Activated T-helper 2 cell treated with anti-CD3 and anti-CD28 coated beads, Interferon-gamma antibody, Interleukin-2, Interleukin-4, amounts not matched to agents 10 μg/mL and 5 μg/mL and 100 μg/mL, durations not matched to agents 14 hours and 24 hours and 36 hours (primary cell): ENCODE results near the gene FAM174C. TPM values are rescaled to one million over a fixed set of nuclear protein-coding genes. Genes with fewer than 3 reads are reported as not detected.
"Not testable (repeated sequence)": the region's sequence is repeated elsewhere in the genome, so short reads cannot be mapped to it uniquely, and the experiment has no call there.

Source experiments
- DNase-seq: peaks from one replicate; pipeline ENCODE4 v3.0.0; 2021; ENCODE audit warnings: low spot score
- H3K27ac Mint-ChIP-seq: one replicate; pipeline ENCODE4 v1.8.0; 2021; ENCODE audit warnings: mixed read lengths
- H3K27me3 Mint-ChIP-seq: one replicate; pipeline ENCODE4 v1.8.0; 2021; ENCODE audit warnings: low read depth, mixed read lengths
- H3K36me3 Mint-ChIP-seq: one replicate; pipeline ENCODE4 v1.8.0; 2021; ENCODE audit warnings: low read depth, mixed read lengths
- H3K4me1 Mint-ChIP-seq: one replicate; pipeline ENCODE4 v1.8.0; 2021; ENCODE audit warnings: low read depth, mixed read lengths
- H3K4me3 Mint-ChIP-seq: one replicate; pipeline ENCODE4 v1.8.0; 2021; ENCODE audit warnings: low read depth, mild to moderate bottlenecking, moderate library complexity, mixed read lengths
- H3K9me3 Mint-ChIP-seq: one replicate; pipeline ENCODE4 v1.8.0; 2021; ENCODE audit warnings: mixed read lengths
- intact Hi-C: fragments of 100-400 bp; cut with micrococcal nuclease; formaldehyde crosslinking; loops from one replicate; pipeline ENCODE4 v1.15.1; 2023
- total RNA-seq: library from RNA; stranded (reverse); gene quantifications from 2 replicates; pipeline ENCODE4 v1.2.3, GENCODE V29; 2022

FAM174C gene
- total RNA-seq, 1 donor from 2014 or later: 99.4 TPM

DNA sequence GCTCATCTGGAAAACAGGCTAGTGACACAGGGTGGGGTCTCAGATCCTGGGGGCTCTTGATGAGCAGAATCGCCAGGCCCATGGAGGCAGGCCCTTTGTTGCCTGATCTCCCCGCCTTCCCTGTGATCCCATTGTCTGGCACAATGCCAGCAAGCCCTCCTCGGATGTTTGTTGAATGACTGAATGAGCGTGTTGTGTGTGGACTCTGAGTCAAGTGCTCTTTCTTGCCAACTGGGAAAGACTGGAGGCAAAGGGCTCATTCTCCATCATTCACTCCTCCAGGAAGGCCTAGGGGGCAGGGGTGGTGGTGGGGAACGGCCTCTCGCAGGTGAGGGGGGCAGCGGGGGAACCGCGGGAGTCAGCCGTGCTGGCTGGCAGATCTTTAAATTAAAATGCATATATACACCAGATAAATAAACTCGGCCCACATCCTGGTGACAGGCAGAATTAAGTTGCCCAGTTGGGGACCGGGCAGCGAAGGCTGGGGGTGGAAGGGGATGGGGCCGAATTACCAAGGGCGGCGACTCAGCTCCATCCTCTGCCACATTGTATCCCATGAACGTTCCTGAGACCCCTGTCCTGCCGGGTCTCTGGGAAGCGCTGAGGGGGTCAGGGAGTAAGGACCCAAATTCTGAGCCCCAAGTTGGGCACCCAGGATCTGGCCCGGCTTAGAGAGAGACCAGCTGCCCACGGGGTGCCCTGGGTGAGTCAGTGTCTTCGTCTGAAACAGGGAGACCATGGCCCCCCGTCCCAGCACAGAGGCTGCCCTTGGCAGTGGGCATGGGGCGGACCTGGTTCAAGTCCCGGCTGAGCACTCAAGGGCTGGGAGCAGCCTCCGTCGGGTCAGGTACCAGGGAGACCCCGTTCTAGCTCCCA, 34.9 kb downstream of the FAM174C start:
- Mint-ChIP-seq H3K27ac (no peak overlapping the region), H3K4me1 (no peaks in the 10 kb centered on the region), H3K9me3 (no peaks in the 10 kb centered on the region), H3K27me3 (peaks cover 1% of the 10 kb centered on the region), H3K4me3 (no peak overlapping the region), H3K36me3 (no peaks in the 10 kb centered on the region)
- no peak for DNase-seq
- intact Hi-C loops: no loop called here

DNA sequence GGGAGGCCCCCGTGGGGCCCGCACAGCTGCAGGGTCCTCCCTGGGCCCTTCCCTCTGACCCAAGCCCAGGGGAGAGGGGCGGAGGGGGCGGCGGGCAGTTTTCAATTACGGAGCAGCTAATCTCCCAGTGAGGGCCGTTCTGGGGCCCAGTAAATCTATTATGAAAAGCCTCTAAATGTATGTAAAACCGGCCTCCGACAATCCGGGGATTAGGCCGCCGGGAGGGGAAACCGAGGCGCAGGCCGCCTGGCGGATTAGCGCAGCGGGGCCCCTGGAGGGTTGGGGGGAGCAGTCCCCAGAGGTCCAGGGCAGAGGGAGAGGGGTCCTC, 35.5 kb downstream of the FAM174C start:
- H3K4me3 Mint-ChIP-seq: no peak overlapping the region
- H3K27me3 Mint-ChIP-seq: peaks cover 1% of the 10 kb centered on the region
- intact Hi-C loops: no loop called here
- DNase-seq: no peak
- H3K27ac Mint-ChIP-seq: no peak overlapping the region
- no peaks in the 10 kb centered on the region for H3K36me3 Mint-ChIP-seq
- no peaks in the 10 kb centered on the region for H3K9me3 Mint-ChIP-seq
- no peaks in the 10 kb centered on the region for H3K4me1 Mint-ChIP-seq

DNA sequence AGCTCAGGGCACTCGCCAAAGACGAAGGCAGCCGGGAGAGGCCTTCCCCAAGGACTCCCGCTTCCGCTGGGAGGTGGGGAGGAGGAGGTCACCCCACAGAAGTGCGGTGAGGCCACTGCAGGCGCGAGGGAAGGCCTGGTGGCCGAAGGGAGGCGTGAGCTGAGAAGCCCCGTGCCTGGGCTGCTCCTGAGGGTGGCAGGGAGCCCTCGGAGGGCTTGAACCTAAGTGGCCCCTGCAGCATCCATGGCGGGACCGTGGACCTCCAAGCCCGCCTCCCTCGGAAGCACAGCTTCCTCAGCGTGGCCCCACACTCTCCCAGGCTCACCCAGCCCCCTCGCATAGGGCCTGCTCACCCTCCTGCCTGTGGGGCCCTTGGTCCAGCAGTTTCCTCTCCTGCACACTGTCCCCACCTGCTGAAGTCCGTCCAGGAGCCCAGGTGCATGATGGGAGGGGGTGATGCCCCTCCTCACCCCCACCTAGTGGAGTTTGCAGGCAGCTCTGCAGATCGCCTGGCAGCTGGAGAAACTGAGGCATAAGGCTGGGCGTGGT, 36.3 kb downstream of the FAM174C start:
- no peaks in the 10 kb centered on the region for H3K4me1 Mint-ChIP-seq
- no peaks in the 10 kb centered on the region for H3K9me3 Mint-ChIP-seq
- H3K27ac Mint-ChIP-seq: no peak overlapping the region
- DNase-seq: no peak
- H3K4me3 Mint-ChIP-seq: no peak overlapping the region
- H3K27me3 Mint-ChIP-seq: peaks cover 1% of the 10 kb centered on the region
- H3K36me3 Mint-ChIP-seq: no peaks in the 10 kb centered on the region
- intact Hi-C loops: no loop called here

DNA sequence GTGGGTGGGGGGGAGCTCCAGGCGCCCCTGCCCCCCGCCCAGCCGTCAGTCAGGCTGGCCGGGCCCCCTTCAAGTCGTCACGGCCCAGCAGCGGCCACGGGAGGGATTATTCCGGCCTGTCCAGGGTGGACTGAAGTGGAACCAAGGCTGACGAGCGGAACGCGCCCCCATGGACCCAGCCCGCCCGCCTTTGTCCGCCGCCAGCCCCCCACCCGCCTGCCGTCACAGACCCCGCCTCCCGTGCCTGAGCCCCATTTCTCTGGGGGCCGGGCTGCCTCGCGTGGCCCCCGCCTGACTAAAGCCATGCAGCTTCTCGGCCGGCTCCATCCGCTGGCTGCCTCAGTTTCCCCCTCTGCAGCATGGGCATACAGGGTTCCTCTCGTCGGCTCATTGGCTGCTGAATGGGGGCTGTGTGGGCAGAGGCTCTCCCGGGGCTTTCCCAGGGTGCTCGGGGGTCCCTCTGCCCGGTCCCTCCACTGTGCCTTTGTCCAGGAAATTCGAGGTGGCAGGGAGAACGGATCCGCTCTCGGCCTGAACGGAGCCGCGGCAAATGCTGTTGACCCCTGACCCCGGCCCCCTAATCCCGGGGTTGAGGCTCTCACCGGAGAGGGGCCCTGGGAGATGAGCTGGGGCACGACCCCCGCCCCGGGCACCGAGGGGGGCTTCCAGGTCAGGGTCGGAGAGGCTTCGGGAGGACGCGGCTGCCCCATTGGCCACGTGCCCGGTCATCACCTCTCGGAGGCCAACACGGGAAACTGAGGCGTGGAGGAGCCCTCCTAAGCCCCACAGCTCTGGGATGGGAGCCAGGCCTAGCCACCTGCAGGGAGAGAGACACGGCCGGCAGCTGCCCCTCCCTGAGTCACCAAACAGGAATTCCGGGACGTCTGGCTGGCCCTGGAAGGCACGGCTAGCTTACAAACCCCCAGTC, 37.7 kb downstream of the FAM174C start:
- no peaks in the 10 kb centered on the region for H3K36me3 Mint-ChIP-seq
- intact Hi-C loops: no loop called here
- H3K27ac Mint-ChIP-seq: no peak overlapping the region
- H3K27me3 Mint-ChIP-seq: peaks cover 10% of the 10 kb centered on the region
- H3K4me3 Mint-ChIP-seq: no peak overlapping the region
- no peak for DNase-seq
- H3K4me1 Mint-ChIP-seq: no peaks in the 10 kb centered on the region
- H3K9me3 Mint-ChIP-seq: no peaks in the 10 kb centered on the region

DNA sequence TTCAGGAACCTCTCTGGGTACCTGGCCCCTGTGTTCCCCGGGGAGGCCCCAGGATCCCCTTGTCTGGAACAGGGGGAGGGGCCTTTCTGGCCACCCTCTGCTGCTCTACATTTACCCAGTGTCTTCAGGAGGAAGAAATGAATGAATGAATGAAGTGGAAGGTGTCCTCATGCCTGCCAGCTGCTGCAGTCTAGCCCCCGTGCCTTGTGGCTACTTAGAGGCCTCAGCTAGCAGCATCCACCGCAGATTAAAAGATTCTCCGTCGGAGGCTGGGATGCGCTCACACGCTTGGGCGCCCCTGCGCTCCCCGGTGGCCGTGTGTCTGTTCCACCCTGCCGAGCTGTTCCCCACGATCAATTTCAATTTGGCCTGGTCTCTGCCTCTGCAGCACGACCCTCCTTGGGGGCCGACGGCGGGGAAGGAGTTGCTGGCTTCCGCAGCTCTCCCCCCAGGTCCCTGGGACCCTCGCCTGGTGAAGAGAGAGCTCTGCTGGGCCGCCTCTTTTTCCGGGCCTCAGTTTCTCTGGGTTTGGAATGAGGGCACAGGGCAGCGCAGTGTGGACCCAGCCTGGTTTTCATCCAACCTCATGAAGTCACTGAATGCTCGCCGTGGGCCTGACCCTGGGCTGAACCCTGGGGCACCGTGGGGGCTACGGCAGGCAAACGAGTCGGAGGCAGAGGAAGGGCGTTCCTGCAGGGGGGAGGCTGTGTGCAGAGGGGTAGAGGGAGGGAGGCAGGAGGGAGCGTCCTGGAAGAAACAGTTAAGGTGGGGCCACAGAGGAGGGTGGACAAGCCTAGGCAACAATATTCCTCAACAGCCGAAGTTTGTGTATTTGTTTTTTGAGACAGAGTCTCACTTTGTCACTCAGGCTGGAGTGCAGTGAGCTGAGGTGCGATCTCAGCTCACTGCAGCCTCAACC, 38.6 kb downstream of the FAM174C start:
- Mint-ChIP-seq H3K36me3 (no peaks in the 10 kb centered on the region), H3K4me1 (no peaks in the 10 kb centered on the region), H3K9me3 (no peaks in the 10 kb centered on the region), H3K27me3 (peaks cover 11% of the 10 kb centered on the region), H3K4me3 (no peak overlapping the region), H3K27ac (no peak overlapping the region)
- intact Hi-C loops: no loop called here
- no peak for DNase-seq

DNA sequence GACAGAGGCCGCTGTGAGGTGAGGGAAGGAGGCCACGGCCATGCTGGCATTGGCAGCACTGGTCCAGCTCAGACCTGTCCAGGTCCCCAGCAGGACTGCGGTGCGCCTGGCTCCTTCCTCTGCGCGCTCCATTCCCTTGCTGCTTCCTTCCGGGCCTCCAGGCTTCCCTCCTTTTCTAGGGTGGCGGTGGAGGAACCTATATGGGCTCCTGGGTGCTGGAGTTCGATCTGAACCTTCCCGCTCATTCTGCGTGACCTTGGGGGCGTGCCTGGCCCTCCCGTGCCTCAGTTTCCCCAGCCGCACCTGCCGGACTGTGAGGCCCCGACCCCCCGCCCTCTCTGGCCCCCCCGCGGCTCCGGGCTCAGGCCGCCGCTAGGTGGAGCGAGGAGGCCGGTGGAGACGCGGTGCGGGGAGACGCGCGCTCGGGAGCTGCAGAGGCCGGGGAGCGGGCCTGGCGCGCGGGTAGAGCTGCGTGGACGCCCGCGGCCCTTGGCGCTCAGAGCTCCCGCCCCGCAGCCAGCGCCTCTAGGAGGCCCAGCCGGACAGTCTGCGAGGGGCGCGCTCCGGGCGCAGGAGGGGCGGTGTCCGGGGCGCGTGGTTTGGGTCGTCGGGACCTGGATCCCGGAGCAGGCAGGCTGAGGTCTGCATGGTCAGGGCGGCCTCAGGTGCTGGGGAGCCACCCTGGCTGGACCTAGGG, 40.3 kb downstream of the FAM174C start:
- intact Hi-C loops: no loop called here
- Mint-ChIP-seq H3K4me1 (no peaks in the 10 kb centered on the region), H3K4me3 (no peak overlapping the region), H3K36me3 (no peaks in the 10 kb centered on the region), H3K27me3 (peaks cover 14% of the 10 kb centered on the region), H3K9me3 (no peaks in the 10 kb centered on the region), H3K27ac (no peak overlapping the region)
- no peak for DNase-seq

DNA sequence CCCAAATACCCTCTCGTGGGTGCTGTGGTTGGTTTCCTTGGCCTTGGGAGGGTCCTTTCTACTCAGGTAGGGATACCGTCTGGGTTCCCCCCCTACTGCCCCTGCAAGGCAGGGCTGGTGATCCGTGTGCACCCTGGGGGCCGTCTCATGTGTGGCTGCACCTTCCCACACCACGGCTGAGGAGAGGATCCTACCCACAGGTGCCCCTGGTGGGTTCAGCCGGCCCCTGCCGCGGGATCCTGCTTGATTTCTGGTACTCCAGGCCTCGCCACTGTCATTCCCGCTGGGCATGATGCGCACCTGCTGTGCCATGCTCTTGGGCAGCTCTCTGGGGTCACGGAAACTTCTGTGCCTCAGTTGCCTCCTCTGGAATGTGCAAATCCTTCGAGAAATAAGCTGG, 41.1 kb downstream of the FAM174C start:
- DNase-seq: no peak
- intact Hi-C loops: no loop called here
- no peaks in the 10 kb centered on the region for H3K9me3 Mint-ChIP-seq
- H3K4me3 Mint-ChIP-seq: no peak overlapping the region
- H3K4me1 Mint-ChIP-seq: no peaks in the 10 kb centered on the region
- peaks cover 14% of the 10 kb centered on the region for H3K27me3 Mint-ChIP-seq
- H3K36me3 Mint-ChIP-seq: no peaks in the 10 kb centered on the region
- no peak overlapping the region for H3K27ac Mint-ChIP-seq

DNA sequence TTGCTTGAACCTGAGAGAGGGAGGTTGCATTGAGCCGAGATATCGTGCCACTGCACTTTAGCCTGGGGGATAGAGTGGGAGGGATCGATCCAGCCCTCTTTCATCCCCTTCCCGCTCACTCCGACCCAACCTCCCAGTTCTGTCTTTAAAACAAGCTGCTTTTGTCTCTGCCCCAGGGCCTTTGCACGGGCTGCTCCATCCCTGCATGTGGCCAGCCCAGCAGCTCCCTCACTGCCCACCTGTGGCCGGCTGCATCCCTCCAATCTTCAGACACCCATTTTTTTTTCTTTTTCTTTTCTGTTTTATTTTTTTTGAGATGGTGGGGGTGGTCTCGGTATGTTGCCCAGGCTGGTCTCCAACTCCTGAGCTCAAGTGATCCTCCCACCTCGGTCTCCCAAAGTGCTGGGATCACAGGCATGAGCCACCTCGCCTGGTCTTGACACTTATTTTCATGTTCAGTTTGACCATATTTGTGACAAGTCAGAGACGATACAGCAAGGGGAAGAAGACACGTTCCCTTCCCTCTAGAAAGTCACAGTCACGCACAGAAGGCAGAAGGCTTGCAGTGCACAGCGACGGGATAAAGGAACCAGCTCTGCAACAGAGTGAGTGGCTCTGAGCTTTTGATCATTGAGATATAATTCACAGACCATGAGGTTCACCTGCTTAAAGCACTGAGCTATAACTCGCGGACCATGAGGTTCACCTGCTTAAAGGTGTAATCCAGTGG, 42.1 kb downstream of the FAM174C start:
- intact Hi-C loops: no loop called here
- no peak overlapping the region for H3K4me3 Mint-ChIP-seq
- no peaks in the 10 kb centered on the region for H3K9me3 Mint-ChIP-seq
- H3K36me3 Mint-ChIP-seq: no peaks in the 10 kb centered on the region
- peaks cover 15% of the 10 kb centered on the region for H3K27me3 Mint-ChIP-seq
- H3K4me1 Mint-ChIP-seq: no peaks in the 10 kb centered on the region
- no peak for DNase-seq
- no peak overlapping the region for H3K27ac Mint-ChIP-seq

DNA sequence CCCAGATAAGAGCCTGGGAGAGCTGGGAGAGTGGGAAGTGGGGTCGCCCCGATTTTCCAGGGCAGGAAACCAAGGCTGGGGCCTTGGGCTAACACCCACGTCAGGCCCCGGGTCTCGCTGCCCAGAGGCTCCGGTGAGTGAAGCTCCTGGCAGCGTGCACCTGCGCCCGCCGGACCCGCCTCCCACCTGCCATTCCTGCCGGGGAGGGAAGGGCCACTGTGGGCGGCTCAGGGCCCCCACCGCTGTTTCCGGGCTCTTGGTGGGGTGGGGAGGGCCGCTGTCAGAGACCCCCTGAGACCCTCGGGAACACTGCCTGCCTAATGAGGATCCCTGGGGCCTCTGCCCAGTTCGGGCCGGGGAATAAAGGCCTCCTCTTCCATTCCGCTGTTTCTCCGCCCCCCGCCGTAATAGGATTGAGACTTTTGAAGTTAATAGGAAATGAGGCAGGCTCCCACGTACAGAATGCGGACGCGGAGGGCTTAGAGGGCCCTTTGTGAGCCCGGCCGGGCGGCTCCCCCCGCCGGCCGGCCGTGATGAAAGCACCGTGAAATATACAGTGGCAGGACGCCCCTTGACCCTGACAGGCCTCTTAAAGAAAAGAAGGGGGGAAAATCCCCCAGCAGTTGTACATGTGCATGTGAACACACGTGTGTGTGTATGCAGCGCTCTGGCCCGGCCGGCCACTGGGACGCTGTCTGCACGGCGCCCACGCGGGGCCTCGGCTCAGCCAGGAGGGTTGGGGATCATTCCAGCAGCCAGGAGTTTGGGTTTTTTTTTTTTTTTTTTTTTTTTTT, 43.5 kb downstream of the FAM174C start:
- H3K27ac Mint-ChIP-seq: no peak overlapping the region
- H3K9me3 Mint-ChIP-seq: no peaks in the 10 kb centered on the region
- H3K4me1 Mint-ChIP-seq: no peaks in the 10 kb centered on the region
- no peak for DNase-seq
- H3K4me3 Mint-ChIP-seq: no peak overlapping the region
- no peaks in the 10 kb centered on the region for H3K36me3 Mint-ChIP-seq
- peaks cover 22% of the 10 kb centered on the region for H3K27me3 Mint-ChIP-seq
- intact Hi-C loops: no loop called here

DNA sequence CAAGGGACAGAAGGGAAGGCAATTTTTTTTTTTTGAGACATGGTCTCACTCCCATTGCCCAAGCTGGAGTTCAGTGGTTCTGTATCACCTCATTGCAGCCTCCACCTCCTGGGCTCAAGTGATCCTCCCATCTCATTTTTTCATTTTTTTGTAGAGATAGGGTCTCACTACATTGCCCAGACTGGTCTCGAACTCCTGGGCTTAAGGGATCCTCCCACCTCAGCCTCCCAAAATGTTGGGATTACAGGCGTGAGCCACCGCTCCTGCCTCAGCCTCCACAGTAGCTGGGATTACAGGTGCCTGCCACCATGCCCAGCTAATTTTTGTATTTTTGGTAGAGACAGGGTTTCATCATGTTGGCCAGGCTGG, 44.9 kb downstream of the FAM174C start:
- H3K27me3 Mint-ChIP-seq: peaks cover 30% of the 10 kb centered on the region
- H3K36me3 Mint-ChIP-seq, H3K4me1 Mint-ChIP-seq, DNase-seq, intact Hi-C loops, H3K27ac Mint-ChIP-seq, H3K9me3 Mint-ChIP-seq, H3K4me3 Mint-ChIP-seq: not testable (repeated sequence)

DNA sequence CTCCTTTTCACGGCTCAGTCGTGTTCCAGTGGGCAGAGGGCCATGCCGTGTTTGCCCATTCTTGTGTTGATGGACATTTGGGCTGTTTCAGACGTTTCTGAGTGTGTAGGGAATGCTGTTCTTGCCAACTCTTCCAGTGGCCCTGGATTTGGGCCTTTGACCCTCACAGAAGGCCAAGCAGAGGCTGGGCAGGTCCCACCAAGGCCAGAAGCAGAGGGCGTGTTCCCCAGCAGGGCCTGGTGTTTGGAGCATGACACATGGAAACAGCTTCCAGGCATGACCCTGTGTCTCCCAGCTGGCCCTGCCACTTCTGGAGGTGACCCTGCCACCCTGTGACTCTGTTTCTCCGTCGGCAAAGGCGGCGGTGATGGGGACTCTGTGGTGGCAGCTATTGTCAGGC, 46.2 kb downstream of the FAM174C start:
- H3K36me3 Mint-ChIP-seq: no peaks in the 10 kb centered on the region
- intact Hi-C loops: no loop called here
- H3K4me1 Mint-ChIP-seq: no peaks in the 10 kb centered on the region
- H3K4me3 Mint-ChIP-seq: no peak overlapping the region
- DNase-seq: no peak
- no peaks in the 10 kb centered on the region for H3K9me3 Mint-ChIP-seq
- H3K27ac Mint-ChIP-seq: no peak overlapping the region
- peaks cover 32% of the 10 kb centered on the region for H3K27me3 Mint-ChIP-seq
